ENCODE data around the gene SH3BP1. TPM values are rescaled to one million over a fixed set of nuclear protein-coding genes. Genes with fewer than 3 reads are reported as not detected.

SH3BP1 gene
- total RNA-seq, 1 donor from 2014 or later = 116 TPM

GRCh38 chr22:37674248-37674647 is 34.8 kb downstream of the SH3BP1 start:
- Mint-ChIP-seq H3K27me3 (ENCODE audit: insufficient read depth) (no peaks in the 10 kb centered on the region), H3K4me3 (peak overlapping the region; percentile 65), H3K27ac (peak overlapping the region; percentile 72), H3K9me3 (no peaks in the 10 kb centered on the region), H3K4me1 (ENCODE audit: low read depth) (peaks cover 48% of the 10 kb centered on the region), H3K36me3 (ENCODE audit: low read depth) (peaks cover 7% of the 10 kb centered on the region)
- intact Hi-C loops (cut with micrococcal nuclease) = no loop called here
- no peak for DNase-seq (ENCODE audit: low spot score)

GRCh38 chr22:37674951-37675929 is 35.8 kb downstream of the SH3BP1 start, which contains the start of gene LGALS1:
Gene LGALS1, plus strand, starts transcription at chr22:37675636. Its CDS starts 67 bp downstream, at chr22:37675703.
- Mint-ChIP-seq H3K27ac (peak within 1 kb of the TSS; percentile 89), H3K36me3 (ENCODE audit: low read depth) (peaks cover 11% of the 10 kb centered on the region), H3K9me3 (no peaks in the 10 kb centered on the region), H3K4me3 (peak within 1 kb of the TSS; percentile 82), H3K4me1 (ENCODE audit: low read depth) (peaks cover 48% of the 10 kb centered on the region), H3K27me3 (ENCODE audit: insufficient read depth) (no peaks in the 10 kb centered on the region)
- peak; percentile 73 for DNase-seq (ENCODE audit: low spot score)
- intact Hi-C loops (cut with micrococcal nuclease) = loop anchor here (1.0 to 5.0 kb wide), 3 partner anchors 71 to 188 kb away; partner anchors contain the start of gene MFNG

- no peaks in the 10 kb centered on the region for H3K27me3 Mint-ChIP-seq (ENCODE audit: insufficient read depth)
- peak; percentile 12 for DNase-seq (ENCODE audit: low spot score)
- peaks cover 9% of the 10 kb centered on the region for H3K36me3 Mint-ChIP-seq (ENCODE audit: low read depth)
- H3K27ac Mint-ChIP-seq = peak overlapping the region; percentile 89
- H3K4me1 Mint-ChIP-seq (ENCODE audit: low read depth) = peaks cover 50% of the 10 kb centered on the region
- intact Hi-C loops (cut with micrococcal nuclease) = loop anchor here (1.0 to 5.0 kb wide), 5 partner anchors 70 to 505 kb away; partner anchors contain the start of genes GCAT, MFNG and PLA2G6
- no peaks in the 10 kb centered on the region for H3K9me3 Mint-ChIP-seq
- H3K4me3 Mint-ChIP-seq = peak overlapping the region; percentile 82
Observed at GRCh38 chr22:37675930-37676735, 36.7 kb downstream of the SH3BP1 start.

GRCh38 chr22:37676736-37677492 is 37.4 kb downstream of the SH3BP1 start:
- Mint-ChIP-seq H3K4me3 (peak overlapping the region; percentile 82), H3K9me3 (no peaks in the 10 kb centered on the region), H3K27me3 (ENCODE audit: insufficient read depth) (no peaks in the 10 kb centered on the region), H3K36me3 (ENCODE audit: low read depth) (peaks cover 9% of the 10 kb centered on the region), H3K27ac (peak overlapping the region; percentile 98), H3K4me1 (ENCODE audit: low read depth) (peaks cover 55% of the 10 kb centered on the region)
- intact Hi-C loops (cut with micrococcal nuclease) = loop anchor here (1.0 to 5.0 kb wide), 10 partner anchors 9 to 504 kb away; partner anchors contain the start of genes ANKRD54, GCAT, GGA1 and MFNG
- DNase-seq (ENCODE audit: low spot score) = peak; percentile 89

GRCh38 chr22:37677493-37677974 is 38.1 kb downstream of the SH3BP1 start:
- peak overlapping the region; percentile 82 for H3K4me3 Mint-ChIP-seq
- H3K27ac Mint-ChIP-seq = peak overlapping the region; percentile 98
- H3K4me1 Mint-ChIP-seq (ENCODE audit: low read depth) = peaks cover 49% of the 10 kb centered on the region
- H3K9me3 Mint-ChIP-seq = no peaks in the 10 kb centered on the region
- intact Hi-C loops (cut with micrococcal nuclease) = loop anchor here (1.0 to 5.0 kb wide), 10 partner anchors 9 to 503 kb away; partner anchors contain the start of genes ANKRD54, GCAT, GGA1 and MFNG
- H3K27me3 Mint-ChIP-seq (ENCODE audit: insufficient read depth) = no peaks in the 10 kb centered on the region
- H3K36me3 Mint-ChIP-seq (ENCODE audit: low read depth) = peaks cover 9% of the 10 kb centered on the region
- no peak for DNase-seq (ENCODE audit: low spot score)

- Mint-ChIP-seq H3K4me1 (ENCODE audit: low read depth) (peaks cover 45% of the 10 kb centered on the region), H3K4me3 (no peak overlapping the region), H3K9me3 (no peaks in the 10 kb centered on the region), H3K27ac (no peak overlapping the region), H3K36me3 (ENCODE audit: low read depth) (peaks cover 9% of the 10 kb centered on the region), H3K27me3 (ENCODE audit: insufficient read depth) (no peaks in the 10 kb centered on the region)
- no peak for DNase-seq (ENCODE audit: low spot score)
- intact Hi-C loops (cut with micrococcal nuclease) = loop anchor here (5.0 kb wide), 2 partner anchors 141 to 191 kb away; partner anchors contain the start of gene MFNG
Observed at GRCh38 chr22:37678372-37678771, 38.9 kb downstream of the SH3BP1 start.

GRCh38 chr22:37679670-37680069 is 40.2 kb downstream of the SH3BP1 start:
- no peaks in the 10 kb centered on the region for H3K27me3 Mint-ChIP-seq (ENCODE audit: insufficient read depth)
- H3K4me3 Mint-ChIP-seq = peak overlapping the region; percentile 59
- intact Hi-C loops (cut with micrococcal nuclease) = loop anchor here (5.0 kb wide), 2 partner anchors 142 to 192 kb away; partner anchors contain the start of gene MFNG
- H3K4me1 Mint-ChIP-seq (ENCODE audit: low read depth) = peaks cover 34% of the 10 kb centered on the region
- H3K36me3 Mint-ChIP-seq (ENCODE audit: low read depth) = peaks cover 6% of the 10 kb centered on the region
- H3K27ac Mint-ChIP-seq = peak overlapping the region; percentile 8
- no peak for DNase-seq (ENCODE audit: low spot score)
- H3K9me3 Mint-ChIP-seq = no peaks in the 10 kb centered on the region

GRCh38 chr22:37680191-37680851 is 40.9 kb downstream of the SH3BP1 start:
- Mint-ChIP-seq H3K27ac (no peak overlapping the region), H3K27me3 (ENCODE audit: insufficient read depth) (no peaks in the 10 kb centered on the region), H3K4me3 (no peak overlapping the region), H3K4me1 (ENCODE audit: low read depth) (peaks cover 29% of the 10 kb centered on the region), H3K36me3 (ENCODE audit: low read depth) (peaks cover 6% of the 10 kb centered on the region), H3K9me3 (no peaks in the 10 kb centered on the region)
- DNase-seq (ENCODE audit: low spot score) = no peak
- intact Hi-C loops (cut with micrococcal nuclease) = no loop called here

- intact Hi-C loops (cut with micrococcal nuclease) = loop anchor here (1.0 kb wide), 3 partner anchors 23 to 58 kb away; partner anchors contain the start of gene PDXP
- peaks cover 27% of the 10 kb centered on the region for H3K4me1 Mint-ChIP-seq (ENCODE audit: low read depth)
- no peak overlapping the region for H3K27ac Mint-ChIP-seq
Observed at GRCh38 chr22:37681001-37681424, 41.5 kb downstream of the SH3BP1 start.

GRCh38 chr22:37681556-37682049 is 42.1 kb downstream of the SH3BP1 start:
- Mint-ChIP-seq H3K9me3 (no peaks in the 10 kb centered on the region), H3K27me3 (ENCODE audit: insufficient read depth) (no peaks in the 10 kb centered on the region), H3K4me3 (no peak overlapping the region), H3K36me3 (ENCODE audit: low read depth) (peaks cover 6% of the 10 kb centered on the region), H3K4me1 (ENCODE audit: low read depth) (peaks cover 25% of the 10 kb centered on the region), H3K27ac (no peak overlapping the region)
- peak; percentile 67 for DNase-seq (ENCODE audit: low spot score)
- intact Hi-C loops (cut with micrococcal nuclease) = loop anchor here (1.0 kb wide), 3 partner anchors 23 to 58 kb away; partner anchors contain the start of gene PDXP

More at GRCh38 chr22:37681001-37681424, 41.5 kb downstream of the SH3BP1 start:
- Mint-ChIP-seq H3K36me3 (ENCODE audit: low read depth) (peaks cover 6% of the 10 kb centered on the region), H3K27me3 (ENCODE audit: insufficient read depth) (no peaks in the 10 kb centered on the region), H3K4me3 (no peak overlapping the region), H3K9me3 (no peaks in the 10 kb centered on the region)
- no peak for DNase-seq (ENCODE audit: low spot score)

Data from activated T-helper 1 cell treated with anti-CD3 and anti-CD28 coated beads, Interleukin-12 subunit alpha, Interleukin-12 subunit beta, Interleukin-2, Interleukin-4 antibody, amounts not matched to agents 30 ng/mL and 10 ng/mL and 1 ng/mL, durations not matched to agents 14 hours and 24 hours and 36 hours (primary cell).